Panc1 (cell line): ENCODE results near the gene SGCG. TPM values are rescaled to one million over a fixed set of nuclear protein-coding genes. Genes with fewer than 3 reads are reported as not detected.

Source experiments
- ATAC-seq: fragments of 200-7000 bp; cut with Tn5 transposase; 2 replicates; pipeline ENCODE4 v1.9.1; 2020; ENCODE audit warnings: mild to moderate bottlenecking, moderate library complexity
- BruUV-seq: library from RNA; stranded (reverse); fragments of 400-500 nt; replicated peaks from 2 replicates; lab custom pipeline; 2021; lab: Mats Ljungman, UMichigan
- CTCF ChIA-PET: fragments of 300-600 bp; sonication (Branson Sonifier 250); formaldehyde crosslinking; loops from one replicate; lab custom pipeline; 2022; ENCODE audit warnings: antibody characterized with exemption; lab: Charles Lee
- POLR2A ChIA-PET: fragments of 300-600 bp; sonication (Branson Sonifier 250); formaldehyde crosslinking; loops from one replicate; lab custom pipeline; 2022; ENCODE audit warnings: antibody characterized with exemption; lab: Charles Lee
- DNase-seq: peaks from one replicate; pipeline ENCODE4 v3.0.0-alpha.2; 2010; ENCODE audit warnings: low read depth, low spot score
- H3K27ac ChIP-seq: 2 replicates; pipeline ENCODE4 v1.5.1; 2011; ENCODE audit warnings: mild to moderate bottlenecking, low read length, inconsistent platforms
- H3K27me3 ChIP-seq: fragments of 200-500 bp; sonication (Bioruptor generic); 2 replicates; pipeline ENCODE4 v1.6.0; 2014; ENCODE audit warnings: low read length, inconsistent platforms; ENCODE audit not compliant: control insufficient read depth, insufficient read depth
- H3K36me3 ChIP-seq: fragments of 200-500 bp; sonication (Bioruptor generic); 2 replicates; pipeline ENCODE4 v1.5.1; 2014; ENCODE audit warnings: inconsistent platforms, mild to moderate bottlenecking, low read length, moderate library complexity; ENCODE audit not compliant: control insufficient read depth, insufficient read depth
- H3K4me1 ChIP-seq: 2 replicates; pipeline ENCODE4 v1.5.1; 2011; ENCODE audit warnings: inconsistent platforms, mild to moderate bottlenecking, low read length, moderate library complexity; ENCODE audit not compliant: control insufficient read depth, insufficient read depth
- H3K4me3 ChIP-seq, 2 experiments: 2 replicates each; pipeline ENCODE4 v1.5.1; 2011 to 2012; ENCODE audit warnings: low read depth in 2 of 2, low read length in 2 of 2, mild to moderate bottlenecking in 2 of 2, inconsistent platforms in 1 of 2, moderate library complexity in 1 of 2
- H3K9me3 ChIP-seq: fragments of 200-500 bp; sonication (Bioruptor generic); 2 replicates; pipeline ENCODE4 v1.5.1; 2014; ENCODE audit warnings: low read depth, mild to moderate bottlenecking, inconsistent platforms, low read length, moderate library complexity; ENCODE audit not compliant: control insufficient read depth, insufficient read depth
- CTCF ChIP-seq: fragments of 450-650 bp; IDR thresholded peaks from 2 replicates; pipeline ENCODE4 v1.5.1; 2017; ENCODE audit warnings: mild to moderate bottlenecking
- POLR2AphosphoS5 ChIP-seq: IDR thresholded peaks from 2 replicates; pipeline ENCODE4 v1.6.1; 2012; ENCODE audit warnings: mild to moderate bottlenecking, low read depth, low read length, moderate library complexity
- REST ChIP-seq, 2 experiments: IDR thresholded peaks; 2 replicates each; pipeline ENCODE4 v1.6.1; 2011 to 2012; ENCODE audit warnings: low read depth in 2 of 2, control low read depth in 1 of 2, low read length in 1 of 2, mild to moderate bottlenecking in 1 of 2, moderate library complexity in 1 of 2; ENCODE audit not compliant: insufficient read depth in 1 of 2
- SIN3A ChIP-seq: IDR thresholded peaks from 2 replicates; pipeline ENCODE4 v1.6.1; 2012; ENCODE audit warnings: low read depth, mild to moderate bottlenecking, low read length, moderate library complexity, borderline replicate concordance; ENCODE audit not compliant: insufficient read depth
- TCF7L2 ChIP-seq: IDR thresholded peaks from 2 replicates; pipeline ENCODE4 v1.6.1; 2011; ENCODE audit warnings: mild to moderate bottlenecking, low read depth, low read length, inconsistent platforms
- in situ Hi-C: cut with HindIII; loops from 2 replicates; pipeline ENCODE4 v1.10.0; 2016; ENCODE audit warnings: low sequenced_read_pairs, low pct_unique_long_range_greater_than_20kb
- intact Hi-C: fragments of 100-400 bp; cut with micrococcal nuclease; formaldehyde crosslinking; loops from one replicate; pipeline ENCODE4 v1.10.0; 2022; ENCODE audit not compliant: unreplicated experiment
- total RNA-seq: library from RNA; stranded (reverse); gene quantifications from one replicate; pipeline ENCODE4 v1.2.1, GENCODE V29; 2021; ENCODE audit not compliant: unreplicated experiment

Gene SGCG
- total RNA-seq, 1 experiment from 2014 or later, result not detected

- H3K27ac ChIP-seq, result no peak overlapping the region
- no peak for DNase-seq
- no peak for TF ChIP-seq TCF7L2
- TF ChIP-seq SIN3A, result no peak
- TF ChIP-seq POLR2AphosphoS5, result no peak
- TF ChIP-seq CTCF, result no peak
- TF ChIP-seq REST (IDR thresholded peaks at IDR 0.05; ENCODE audit: insufficient read depth in 1 of 2, low read depth in 2 of 2, low read length in 1 of 2), result no peak
- peaks cover 5% of the 10 kb centered on the region for H3K36me3 ChIP-seq
- intact Hi-C loops (no loop called here), in situ Hi-C loops (no loop called here)
- H3K4me3 ChIP-seq, result no peak overlapping the region
- ChIA-PET CTCF (no interaction called here), POLR2A (no interaction called here)
- no peak for ATAC-seq
- BruUV-seq, result no TSS peak
- no peaks in the 10 kb centered on the region for H3K27me3 ChIP-seq
- no peaks in the 10 kb centered on the region for H3K4me1 ChIP-seq
- no peaks in the 10 kb centered on the region; the same call in 1 of the 2 replicates for H3K9me3 ChIP-seq
These were observed 158.4 kb downstream of the SGCG start for GRCh38 chr13:23339225-23339624.

GRCh38 chr13:23344931-23345595 is 164.3 kb downstream of the SGCG start:
- Histone ChIP-seq H3K27ac (no peak overlapping the region), H3K9me3 (no peaks in the 10 kb centered on the region; the same call in 1 of the 2 replicates), H3K4me3 (no peak overlapping the region), H3K36me3 (peaks cover 5% of the 10 kb centered on the region), H3K27me3 (no peaks in the 10 kb centered on the region), H3K4me1 (no peaks in the 10 kb centered on the region)
- POLR2A ChIA-PET, result no interaction called here
- no peak for ATAC-seq
- no peak for TF ChIP-seq SIN3A
- TF ChIP-seq TCF7L2, result no peak
- no peak for TF ChIP-seq CTCF
- no peak for TF ChIP-seq REST (IDR thresholded peaks at IDR 0.05; ENCODE audit: insufficient read depth in 1 of 2, low read depth in 2 of 2, low read length in 1 of 2)
- no peak for TF ChIP-seq POLR2AphosphoS5
- no peak for DNase-seq
- CTCF ChIA-PET, result no interaction called here
- no TSS peak for BruUV-seq
- in situ Hi-C loops, result no loop called here
- intact Hi-C loops, result no loop called here
